ENCODE measurements around the gene SMG6.
"Not testable (repeated sequence)": the region's sequence is repeated elsewhere in the genome, so short reads cannot be mapped to it uniquely, and the experiment has no call there.

SMG6 gene

DNA sequence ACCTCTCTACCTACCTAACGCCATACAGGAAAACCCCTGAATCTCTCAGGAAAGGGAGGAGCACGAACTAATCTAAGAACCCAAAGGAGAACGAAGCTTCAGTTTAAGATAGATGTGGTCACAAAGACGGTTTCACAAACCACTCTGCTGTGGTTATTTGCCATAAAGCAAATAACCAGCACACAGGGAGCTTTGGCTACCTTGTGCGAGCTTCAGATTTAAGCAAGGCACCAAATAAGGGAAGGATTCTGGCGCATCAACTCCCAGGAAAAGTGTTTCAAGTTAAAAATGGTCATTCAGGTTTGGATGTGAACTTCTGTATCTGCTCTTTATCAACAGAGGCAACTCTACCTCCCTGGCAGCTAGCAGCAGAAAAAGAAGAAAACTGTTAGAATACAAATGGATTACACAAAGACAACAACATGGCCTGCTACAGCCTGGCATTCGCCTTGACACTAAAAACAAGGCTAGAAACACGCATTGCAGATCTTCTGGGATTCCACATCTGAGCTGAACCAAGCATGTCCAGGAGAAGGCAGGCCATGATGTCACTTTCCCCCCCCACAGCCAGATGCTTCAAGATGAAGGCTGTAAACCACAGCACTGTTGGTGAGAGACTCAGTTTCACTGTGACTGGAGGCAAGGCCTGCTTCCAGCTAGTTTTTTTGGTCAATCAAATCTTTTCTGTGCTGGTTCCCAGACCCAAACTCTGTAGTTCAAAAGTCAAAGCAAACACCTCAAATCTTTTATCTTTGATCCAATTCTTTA is 43.6 kb downstream of the SMG6 start:
- DNase-seq, result no peak

DNA sequence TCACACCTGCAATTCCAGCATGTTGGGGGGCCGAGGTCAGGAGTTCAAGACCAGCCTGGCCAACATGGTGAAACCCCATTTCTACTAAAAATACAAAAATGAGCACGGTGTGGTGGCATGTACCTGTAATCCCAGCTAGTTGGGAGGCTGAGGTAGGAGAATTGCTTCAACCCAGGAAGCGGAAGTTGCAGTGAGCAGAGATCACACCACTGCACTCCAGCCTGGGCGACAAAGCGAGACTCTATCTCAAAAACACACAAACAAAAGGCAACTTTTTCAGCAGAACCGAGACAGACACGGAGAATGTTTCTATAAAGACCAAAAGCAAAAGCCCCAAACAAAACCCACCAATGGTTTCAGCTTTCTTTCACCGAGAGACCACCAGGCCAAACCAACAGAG is 44.8 kb downstream of the SMG6 start:
- DNase-seq, result not testable (repeated sequence)

DNA sequence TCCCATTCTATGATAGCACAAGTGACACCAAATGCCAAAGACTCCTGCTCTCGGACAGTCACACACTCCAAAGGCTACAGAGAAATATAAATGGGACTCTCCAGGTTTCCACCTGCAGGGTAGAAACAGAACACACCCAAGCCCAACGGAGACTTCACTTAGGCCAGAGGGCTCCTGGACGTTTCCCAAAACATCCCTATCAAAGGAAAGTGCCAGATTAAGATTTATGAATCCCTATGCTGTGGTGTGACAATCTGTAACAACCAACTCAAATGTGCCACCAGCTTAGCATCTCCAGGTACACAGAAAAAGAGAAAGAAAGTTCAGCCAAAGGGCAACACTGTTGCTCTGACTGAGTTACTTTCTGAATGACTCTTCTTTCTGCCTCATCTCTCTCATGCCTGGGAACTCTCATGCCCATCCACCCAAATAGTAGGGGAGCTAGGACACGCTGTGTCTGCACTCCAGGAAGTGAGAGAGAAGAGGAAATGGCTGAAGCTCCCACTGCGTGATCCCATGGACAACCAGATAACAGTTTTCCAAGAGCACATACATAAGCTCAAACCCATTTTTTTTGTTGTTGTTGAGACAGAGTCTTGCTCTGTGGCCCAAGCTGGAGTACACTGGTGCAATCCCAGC is 49.7 kb downstream of the SMG6 start:
- no peak for DNase-seq

DNA sequence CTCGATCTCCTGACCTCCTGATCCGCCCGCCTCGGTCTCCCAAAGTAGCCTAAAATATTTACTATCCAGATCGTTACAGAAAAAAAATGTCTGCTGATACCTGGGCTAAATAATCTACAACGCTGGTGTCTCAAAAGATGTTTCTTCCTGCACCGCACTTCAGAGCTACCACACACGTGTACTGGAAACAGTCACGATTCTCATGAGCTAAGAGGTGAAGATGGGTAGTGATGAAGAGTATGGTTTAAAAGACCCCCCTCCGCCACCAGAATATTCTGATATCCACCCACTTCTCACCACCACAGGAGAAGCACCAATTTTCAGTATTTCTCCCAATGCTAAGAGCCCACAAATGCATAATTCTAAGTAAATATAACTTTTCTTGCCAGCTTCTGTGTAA is 50.2 kb downstream of the SMG6 start:
- DNase-seq, result no peak

DNA sequence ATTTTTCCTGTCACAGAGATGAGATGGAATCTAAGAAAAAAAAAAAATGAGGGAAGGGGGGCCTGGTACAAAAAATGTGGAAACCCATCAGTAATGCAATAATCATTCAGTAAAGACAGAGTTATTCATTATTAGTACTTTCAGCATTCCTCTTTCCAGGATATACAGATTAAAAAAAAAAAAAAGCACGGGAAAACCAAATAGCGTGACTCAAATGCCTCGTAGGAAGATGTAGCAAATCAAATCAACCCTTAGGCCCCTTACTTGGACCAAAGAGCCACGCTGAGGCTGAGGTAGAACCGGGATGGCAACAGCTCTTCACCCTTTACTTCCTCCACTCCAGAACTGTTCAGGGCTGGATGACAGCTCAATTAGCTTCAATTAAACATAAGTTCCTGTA is 52.5 kb downstream of the SMG6 start:
- DNase-seq, result no peak

DNA sequence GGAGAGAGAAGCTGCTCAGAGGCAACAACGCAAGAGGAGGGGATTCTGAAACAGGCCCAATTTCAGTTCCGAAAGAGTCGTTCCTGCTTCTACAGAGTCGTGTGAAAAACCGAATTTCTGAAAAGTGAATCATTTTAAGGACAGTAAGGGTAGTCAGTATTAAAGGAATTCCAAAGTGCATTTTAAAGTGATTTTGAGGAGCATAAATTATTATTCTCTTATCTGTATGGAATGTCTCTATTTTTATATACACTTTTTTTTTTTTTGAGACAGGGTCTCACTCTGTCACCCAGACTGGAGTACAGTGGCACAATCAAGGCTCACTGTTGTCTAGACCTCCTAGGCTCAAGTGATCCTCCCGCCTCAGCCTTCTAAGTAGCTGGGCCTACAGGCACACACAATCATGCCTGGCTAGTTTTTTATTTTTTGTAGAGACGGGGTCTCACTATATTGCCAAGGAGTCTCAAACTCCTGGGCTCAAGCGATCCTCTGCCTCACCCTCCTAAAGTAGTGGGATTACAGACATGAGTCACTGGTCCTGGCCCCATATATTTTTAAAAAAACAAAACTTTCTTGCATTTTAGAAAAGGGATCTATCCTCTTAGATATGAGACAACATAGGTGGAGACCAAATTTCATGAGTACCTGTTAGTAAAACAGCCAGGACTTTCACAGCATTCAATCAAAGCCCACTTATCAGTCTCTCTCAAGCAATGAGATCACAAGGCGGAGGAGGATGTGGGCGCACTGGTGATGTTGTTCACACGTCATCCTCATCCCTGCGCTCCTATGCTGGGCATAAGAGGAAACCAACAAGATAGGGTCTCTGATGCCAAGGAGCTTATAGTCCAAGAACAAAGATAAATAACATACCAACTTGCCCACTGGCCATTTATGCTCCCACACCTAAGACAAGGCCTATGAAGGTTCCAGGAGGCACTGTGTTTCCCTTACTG is 53.2 kb downstream of the SMG6 start:
- DNase-seq, result no peak

DNA sequence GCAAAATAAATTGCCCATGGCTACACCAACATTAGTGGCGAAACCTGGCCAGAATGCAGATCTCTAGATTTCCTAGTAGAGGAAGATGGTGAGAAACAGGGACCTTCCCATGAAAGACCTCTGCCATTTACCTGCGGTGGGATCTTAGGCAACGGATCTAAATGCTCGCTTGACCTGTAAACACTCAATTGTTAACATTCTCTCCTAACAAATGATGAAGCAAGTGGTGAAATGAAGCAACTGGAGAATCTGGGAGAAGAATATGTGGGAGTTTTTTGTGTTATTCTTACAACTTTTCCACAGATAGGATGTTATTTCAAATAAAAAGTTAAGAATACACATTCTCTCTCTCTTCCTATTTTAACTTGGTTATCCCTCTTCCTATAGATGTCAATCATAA is 56.6 kb downstream of the SMG6 start:
- no peak for DNase-seq

DNA sequence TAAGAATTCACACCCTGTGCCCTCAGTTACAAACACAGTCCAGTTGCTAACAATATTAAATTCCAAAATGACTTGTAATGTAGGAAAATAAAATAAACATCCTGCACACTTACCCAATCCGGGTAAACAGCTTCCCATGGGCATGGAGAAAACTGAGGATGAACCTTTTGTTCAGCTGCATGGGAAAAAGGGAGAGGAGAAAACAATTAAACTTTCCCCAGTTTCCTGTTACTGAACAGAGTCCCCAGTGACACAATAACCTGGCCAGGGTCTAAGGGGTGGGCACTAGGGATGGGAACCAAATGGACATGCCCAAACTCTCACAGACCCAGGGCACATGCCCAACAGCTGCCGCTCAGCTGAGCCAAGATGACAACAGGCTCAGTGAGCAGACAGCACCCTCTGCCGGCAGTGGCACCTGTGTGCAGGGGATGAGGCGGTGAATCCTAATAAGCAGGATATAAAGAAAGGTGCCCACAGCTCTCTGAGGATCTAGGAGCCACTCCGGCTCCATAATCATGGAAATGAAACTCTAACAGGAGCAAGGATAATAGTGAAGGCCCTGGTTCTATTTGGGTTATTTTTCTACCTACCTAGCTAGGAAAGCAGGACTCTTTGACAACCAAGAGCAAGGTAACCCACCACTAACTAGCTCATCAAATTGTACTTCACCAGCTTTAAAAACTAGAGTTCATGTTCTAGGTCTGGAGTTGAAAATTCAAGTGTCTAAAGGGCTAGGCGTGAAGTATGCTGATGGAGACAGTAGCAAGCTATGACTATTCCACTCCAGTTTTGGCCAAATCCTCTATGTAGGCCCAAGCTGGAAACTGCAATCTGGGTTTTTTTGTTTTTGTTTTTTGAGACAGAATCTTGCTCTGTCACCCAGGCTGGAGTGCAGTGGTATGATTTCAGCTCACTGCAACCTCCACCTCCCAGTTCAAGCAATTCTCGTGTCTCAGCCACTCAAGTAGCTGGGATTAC is 58.8 kb downstream of the SMG6 start:
- DNase-seq, result peak; percentile 67

DNA sequence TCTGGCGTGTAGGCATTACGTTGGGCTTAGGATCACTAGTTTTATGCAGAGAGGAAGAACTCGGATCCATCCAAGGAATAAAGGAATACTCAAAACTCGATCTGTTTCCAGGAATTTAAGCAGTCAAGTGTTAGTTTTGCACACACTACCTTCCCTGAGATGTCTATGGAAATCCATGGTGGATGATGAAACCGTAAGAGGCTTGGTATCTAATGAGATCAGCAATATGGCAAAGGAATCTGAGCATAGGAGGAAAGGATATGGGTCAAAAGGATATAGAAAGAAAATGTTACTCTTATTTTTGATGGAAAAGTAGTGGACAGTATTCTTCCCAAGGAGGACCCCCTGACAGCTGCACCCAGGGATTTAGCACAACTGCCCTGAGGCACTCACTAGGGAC is 59.6 kb downstream of the SMG6 start:
- DNase-seq, result no peak

DNA sequence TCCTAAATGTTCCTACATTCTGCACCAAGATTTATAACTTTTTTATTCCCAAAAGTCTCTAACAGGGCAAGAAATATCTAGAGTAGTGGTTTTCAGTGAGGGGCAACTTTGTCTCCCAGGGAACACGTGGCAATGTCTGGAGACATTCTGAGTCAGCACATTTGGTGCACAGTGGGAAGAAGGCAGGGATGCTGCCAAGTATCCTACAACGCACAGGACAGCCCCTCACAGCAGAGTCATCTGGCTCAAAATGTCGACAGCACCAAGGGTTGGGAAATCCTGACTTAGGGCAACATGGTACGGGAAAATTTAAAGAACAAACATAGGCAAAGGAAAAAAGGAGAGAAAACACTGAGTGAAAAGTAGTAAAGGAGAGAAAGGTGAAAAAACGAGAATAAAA is 61.8 kb downstream of the SMG6 start:
- no peak for DNase-seq

DNA sequence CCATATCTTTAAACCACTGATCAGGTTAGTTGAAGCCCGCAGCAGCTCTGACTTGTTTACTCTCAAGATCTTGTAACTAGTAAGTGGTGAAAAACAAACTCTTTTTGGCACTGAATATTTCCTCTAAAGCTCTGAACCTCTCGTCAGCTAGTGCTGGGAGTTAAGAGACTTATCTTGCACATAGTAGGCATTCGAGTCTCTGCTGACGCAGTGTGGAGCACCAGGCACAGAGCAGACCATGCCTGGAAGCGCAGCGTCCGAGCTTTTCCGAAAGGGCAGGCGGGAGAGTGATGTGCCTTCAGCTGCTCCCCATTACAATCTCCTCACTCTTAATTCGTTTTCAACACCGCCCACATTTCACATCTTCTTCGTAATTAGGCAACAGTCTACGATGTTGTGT is 63.0 kb downstream of the SMG6 start:
- DNase-seq, result no peak

DNA sequence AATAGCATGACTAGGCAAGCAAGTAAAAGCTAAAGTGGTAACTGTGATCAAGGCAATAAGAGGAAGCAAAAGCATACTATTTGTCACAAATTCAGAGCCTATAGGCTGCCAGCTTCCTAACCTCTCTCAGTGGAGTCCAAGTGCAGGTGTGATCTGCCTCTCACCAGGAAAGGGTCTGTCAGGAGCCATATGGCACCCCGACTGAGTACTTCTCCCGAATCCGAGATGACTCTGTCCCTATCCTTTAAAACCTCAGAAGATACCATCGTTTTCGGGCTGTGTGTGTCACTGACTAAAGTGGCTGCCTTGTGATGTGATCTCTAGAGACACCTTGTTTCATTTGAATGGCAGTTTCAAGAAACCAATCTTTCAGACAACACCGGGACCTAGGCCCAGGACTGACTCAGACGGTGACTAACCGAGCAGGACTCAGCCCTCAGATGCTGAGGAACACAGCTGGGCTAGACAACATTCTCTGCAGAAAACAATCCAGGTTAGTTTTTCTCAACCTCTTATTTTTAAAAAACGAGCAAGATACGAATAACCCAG is 63.6 kb downstream of the SMG6 start:
- peak; percentile 78 for DNase-seq

DNA sequence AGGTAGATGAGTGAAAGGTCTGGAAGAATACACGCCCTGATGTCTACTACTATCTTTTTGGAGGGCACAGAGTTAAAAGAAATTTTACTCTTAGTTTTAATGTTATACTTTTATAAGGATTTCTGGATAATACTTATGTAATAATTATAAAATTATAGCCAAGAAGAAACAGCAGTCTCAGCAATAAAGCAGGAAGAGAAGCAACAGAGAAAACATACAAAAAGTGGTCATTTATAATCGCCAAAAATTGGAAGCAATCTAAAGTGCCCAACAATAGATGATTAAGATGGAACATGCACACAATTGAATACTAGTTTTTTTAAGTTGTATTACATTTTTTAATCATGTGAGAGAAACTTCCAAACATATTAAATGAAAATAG is 64.4 kb downstream of the SMG6 start:
- DNase-seq, result no peak

DNA sequence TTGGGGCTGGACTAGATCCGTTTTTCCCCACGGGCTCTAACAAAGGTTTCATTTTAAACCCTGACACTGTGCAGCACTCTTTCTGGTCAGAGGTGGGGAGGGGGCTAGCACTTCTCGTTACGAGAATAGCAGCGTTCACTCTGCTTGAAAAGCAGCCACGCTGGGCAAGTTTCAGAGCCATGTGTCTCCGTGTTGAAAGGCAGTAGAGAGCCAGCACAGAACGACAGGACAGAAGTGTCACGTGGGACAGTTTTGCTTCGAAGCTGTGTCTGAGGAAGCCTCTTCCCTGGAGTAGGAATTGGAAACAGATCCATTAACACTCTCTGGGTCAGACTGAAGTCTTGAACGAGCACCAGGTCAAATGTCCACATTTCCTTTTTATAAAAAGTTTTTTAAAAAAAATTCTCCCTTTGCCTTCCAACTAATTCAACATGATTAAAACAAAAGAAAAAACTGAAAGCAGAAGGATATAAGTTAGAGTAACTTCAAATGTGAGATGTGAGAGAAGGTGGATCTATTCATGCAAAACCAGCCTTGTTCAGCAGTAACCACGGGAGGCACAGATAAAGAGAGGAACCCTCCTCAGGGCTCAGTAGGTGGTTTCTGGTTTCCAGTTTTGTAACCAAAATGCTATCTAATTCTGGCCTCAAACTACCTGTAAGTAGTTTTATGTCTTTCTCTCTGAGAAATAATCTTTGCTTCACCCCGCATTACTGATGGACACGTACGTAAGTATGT is 65.0 kb downstream of the SMG6 start:
- DNase-seq, result no peak

DNA sequence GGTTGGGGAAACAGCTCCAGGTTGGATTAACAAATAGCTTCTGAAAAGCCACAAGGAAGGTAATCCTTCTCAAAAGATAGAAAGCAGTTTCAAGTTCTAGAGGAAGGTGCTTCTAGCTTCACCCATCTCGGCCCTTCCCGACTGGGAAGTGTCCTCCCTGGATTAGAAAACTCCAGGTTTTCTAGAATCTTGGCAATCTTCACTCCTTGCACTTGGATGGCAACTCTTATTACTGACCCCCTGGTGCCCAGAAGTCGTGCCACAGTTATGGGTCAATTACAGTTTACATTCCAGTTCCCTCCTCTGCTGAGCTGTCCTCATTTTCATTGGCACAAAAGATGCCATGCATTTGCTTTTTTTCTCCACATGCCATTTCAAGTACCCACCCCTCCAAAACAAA is 65.6 kb downstream of the SMG6 start:
- no peak for DNase-seq

DNA sequence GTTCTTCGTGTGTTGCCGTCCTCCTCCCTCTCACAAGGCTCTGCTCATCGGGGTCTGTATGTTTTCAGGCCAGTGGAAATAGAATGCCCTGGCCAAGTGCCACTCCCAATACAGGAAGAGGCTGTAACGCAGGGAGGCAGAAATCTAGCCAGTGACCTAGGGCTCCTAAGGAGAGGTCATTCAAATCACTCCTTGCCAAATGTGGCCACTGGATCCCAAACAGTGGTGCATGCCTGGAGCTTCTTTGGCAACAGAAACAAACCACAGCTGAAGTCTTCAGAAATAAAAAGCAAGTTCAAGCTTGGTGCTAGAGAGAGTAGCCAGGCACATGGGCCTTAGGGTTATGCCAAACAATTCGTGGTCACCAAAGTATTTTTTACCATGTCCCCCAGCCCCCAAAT is 66.1 kb downstream of the SMG6 start:
- no peak for DNase-seq

DNA sequence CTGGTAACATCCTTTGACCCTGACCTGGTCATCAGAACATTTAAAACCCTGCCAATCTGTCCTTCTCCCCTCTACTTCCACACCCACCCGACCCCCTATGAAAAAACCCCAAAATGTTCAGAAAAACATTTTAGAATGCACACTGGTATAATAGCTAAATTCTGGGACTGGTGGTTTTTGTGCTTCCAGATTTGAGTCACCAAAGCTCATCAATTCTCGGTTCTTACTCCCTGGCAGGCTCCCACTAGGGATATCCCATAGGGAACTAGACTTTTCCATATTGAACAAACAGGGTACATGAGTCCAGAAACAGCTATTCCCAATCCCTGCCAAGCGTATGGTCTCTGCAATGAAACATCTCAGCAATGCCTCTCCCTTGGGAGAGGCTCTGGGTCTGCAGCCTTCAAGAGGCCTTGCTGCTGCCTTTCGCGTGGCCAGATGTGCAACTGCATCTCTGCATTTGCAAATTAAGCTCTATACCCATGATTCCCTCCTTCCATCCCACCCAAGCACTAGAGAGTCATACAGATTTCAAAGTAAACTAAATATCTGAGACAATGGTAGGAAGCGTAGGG is 67.7 kb downstream of the SMG6 start:
- no peak for DNase-seq

DNA sequence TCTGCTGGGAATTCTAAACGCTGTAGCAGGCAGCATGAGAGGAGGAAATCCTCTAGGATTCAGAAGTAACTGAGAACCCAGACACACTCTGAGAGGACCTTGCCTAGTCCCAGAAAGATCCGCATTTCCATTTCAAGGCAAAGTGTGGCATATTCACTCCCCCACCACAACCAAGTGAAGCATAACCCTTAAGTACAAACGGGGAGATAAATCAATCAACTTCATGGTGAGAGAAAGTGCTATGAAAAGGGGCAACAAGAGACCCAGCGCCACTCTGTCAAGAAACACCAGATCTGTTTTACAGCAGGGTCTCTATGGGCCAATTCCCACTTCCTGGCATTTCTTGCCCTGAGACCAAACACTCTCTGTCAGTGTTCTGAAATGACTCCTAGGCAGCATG is 68.3 kb downstream of the SMG6 start:
- DNase-seq, result no peak

DNA sequence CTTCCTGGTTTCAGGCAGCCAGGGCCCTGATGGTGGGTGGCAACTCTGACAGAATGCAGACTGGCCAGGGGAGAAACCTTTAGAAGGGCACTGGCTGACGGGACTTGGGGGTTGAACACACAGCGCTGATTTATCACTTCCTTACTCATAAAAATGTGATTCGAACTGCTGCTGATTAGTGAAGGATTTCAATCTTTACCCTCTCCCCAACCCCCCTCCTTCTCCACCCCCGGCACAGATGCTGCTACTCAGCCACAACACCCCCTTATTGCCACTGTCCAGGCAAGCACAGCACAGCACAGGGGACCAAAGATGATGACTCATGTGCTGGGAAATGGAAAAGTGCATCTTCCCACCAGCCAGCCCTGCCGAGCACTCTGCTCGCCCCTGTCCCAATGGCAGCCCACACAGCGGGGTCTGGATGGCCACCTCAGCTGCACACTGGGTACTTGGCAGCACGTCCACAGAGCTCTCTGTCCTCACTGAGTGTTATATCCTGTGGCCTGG is 70.1 kb downstream of the SMG6 start:
- DNase-seq, result no peak

DNA sequence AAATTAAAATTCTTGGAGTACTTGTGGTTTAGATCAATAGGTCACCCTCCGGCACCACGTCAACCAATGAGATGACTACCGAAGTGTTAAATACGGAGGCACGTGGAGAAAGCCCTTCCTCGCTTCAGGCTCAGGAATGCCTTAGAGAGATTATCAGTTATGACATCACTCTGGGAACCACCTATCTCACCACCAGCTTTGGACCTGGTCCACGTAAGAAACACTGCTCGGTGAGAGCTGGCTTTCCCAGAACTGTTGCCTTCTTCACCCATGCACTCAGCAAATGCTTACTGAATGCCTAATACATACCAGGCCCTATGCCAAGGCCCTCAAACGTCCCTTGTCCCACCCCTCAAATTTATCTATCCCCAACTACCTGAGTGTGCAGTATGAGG is 71.3 kb downstream of the SMG6 start:
- DNase-seq, result no peak

DNA sequence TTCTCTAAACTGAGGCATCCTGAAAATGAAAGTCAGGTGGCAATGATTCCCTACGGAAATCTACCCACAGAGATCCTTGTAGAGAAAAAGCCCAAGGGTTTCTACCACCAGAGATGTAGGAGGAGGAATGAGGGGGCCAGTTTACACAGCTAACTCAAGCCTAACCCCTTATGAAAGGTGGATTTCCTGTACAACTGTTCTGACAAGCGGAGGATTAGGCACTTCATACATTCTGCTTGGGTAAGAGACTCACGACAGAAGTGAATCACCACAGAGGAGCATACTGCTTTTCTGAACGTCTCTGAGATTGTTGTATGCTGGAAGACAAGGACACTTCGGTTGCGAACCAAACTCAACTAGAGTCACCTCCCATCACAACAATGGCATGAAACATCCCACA is 72.7 kb downstream of the SMG6 start:
- DNase-seq, result no peak
